HG03439 (cell line): ENCODE measurements around the gene BICD2.

Source experiments
- ATAC-seq: cut with Tn5 transposase; IDR thresholded peaks from one replicate; pipeline ENCODE4 v1.9.1; 2021; ENCODE audit warnings: mild to moderate bottlenecking, moderate library complexity; ENCODE audit not compliant: unreplicated experiment

BICD2 gene

GRCh38 chr9:92749071-92749933 is 15.3 kb downstream of the BICD2 start:
- no peak for ATAC-seq

- ATAC-seq, result no peak
These were observed 16.5 kb downstream of the BICD2 start for GRCh38 chr9:92748233-92748497.

GRCh38 chr9:92747459-92748232 is 17.0 kb downstream of the BICD2 start:
- no peak for ATAC-seq

GRCh38 chr9:92746567-92747458 is 17.8 kb downstream of the BICD2 start:
- no peak for ATAC-seq

- no peak for ATAC-seq
These were observed 18.8 kb downstream of the BICD2 start for GRCh38 chr9:92745881-92746280.

- no peak for ATAC-seq
These were observed 19.3 kb downstream of the BICD2 start for GRCh38 chr9:92745331-92745730.

GRCh38 chr9:92740969-92741368 is 23.7 kb downstream of the BICD2 start:
- ATAC-seq, result no peak

GRCh38 chr9:92740446-92740961 is 24.1 kb downstream of the BICD2 start:
- no peak for ATAC-seq

GRCh38 chr9:92740009-92740408 is 24.6 kb downstream of the BICD2 start:
- no peak for ATAC-seq

GRCh38 chr9:92739346-92739970 is 25.2 kb downstream of the BICD2 start:
- ATAC-seq, result no peak

- ATAC-seq, result no peak
These were observed 26.0 kb downstream of the BICD2 start for GRCh38 chr9:92738661-92739081.

GRCh38 chr9:92737611-92738299 is 26.9 kb downstream of the BICD2 start:
- ATAC-seq, result no peak

GRCh38 chr9:92737216-92737606 is 27.4 kb downstream of the BICD2 start:
- no peak for ATAC-seq

GRCh38 chr9:92736563-92737215 is 27.9 kb downstream of the BICD2 start:
- ATAC-seq, result no peak

- no peak for ATAC-seq
These were observed 28.7 kb downstream of the BICD2 start for GRCh38 chr9:92735636-92736562.

GRCh38 chr9:92734931-92735635 is 29.6 kb downstream of the BICD2 start:
- no peak for ATAC-seq

GRCh38 chr9:92730897-92731296 is 33.7 kb downstream of the BICD2 start:
- ATAC-seq, result no peak

GRCh38 chr9:92729735-92730155 is 34.9 kb downstream of the BICD2 start:
- ATAC-seq, result no peak
